ENCODE results near the gene PRIMA1. TPM values are rescaled to one million over a fixed set of nuclear protein-coding genes. Genes with fewer than 3 reads are reported as not detected.

PRIMA1 gene
- total RNA-seq, 1 donor from 2014 or later = 2.4 TPM

DNA sequence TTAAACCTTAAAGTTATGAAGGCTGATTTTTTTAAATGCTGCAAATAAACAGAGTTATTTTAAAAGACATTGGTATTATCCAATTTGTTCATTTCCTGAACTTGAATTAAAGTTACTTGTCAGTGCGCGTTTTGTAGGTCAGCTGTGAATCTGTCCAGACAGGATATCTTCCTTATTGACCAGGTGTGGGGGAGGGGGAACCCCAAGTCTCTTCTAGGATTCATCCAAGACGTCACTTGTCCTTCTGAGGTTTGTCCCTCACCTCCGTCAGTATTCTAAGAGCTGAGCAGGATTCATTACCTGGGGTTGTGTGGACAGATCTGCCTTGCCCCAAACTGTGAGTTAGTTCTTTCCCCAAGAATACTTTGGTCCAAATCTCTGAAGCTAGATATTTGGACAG, 8.8 kb upstream of the PRIMA1 start:
- TF ChIP-seq, protein P1, sequence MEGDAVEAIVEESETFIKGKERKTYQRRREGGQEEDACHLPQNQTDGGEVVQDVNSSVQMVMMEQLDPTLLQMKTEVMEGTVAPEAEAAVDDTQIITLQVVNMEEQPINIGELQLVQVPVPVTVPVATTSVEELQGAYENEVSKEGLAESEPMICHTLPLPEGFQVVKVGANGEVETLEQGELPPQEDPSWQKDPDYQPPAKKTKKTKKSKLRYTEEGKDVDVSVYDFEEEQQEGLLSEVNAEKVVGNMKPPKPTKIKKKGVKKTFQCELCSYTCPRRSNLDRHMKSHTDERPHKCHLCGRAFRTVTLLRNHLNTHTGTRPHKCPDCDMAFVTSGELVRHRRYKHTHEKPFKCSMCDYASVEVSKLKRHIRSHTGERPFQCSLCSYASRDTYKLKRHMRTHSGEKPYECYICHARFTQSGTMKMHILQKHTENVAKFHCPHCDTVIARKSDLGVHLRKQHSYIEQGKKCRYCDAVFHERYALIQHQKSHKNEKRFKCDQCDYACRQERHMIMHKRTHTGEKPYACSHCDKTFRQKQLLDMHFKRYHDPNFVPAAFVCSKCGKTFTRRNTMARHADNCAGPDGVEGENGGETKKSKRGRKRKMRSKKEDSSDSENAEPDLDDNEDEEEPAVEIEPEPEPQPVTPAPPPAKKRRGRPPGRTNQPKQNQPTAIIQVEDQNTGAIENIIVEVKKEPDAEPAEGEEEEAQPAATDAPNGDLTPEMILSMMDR (IDR thresholded peaks at IDR 0.05; ENCODE audit: partially characterized antibody, unreplicated experiment) = no peak
- no peak for DNase-seq
- H3K36me3 Mint-ChIP-seq (ENCODE audit: unreplicated experiment) = peaks cover 6% of the 10 kb centered on the region
- H3K27me3 Mint-ChIP-seq (ENCODE audit: unreplicated experiment) = peaks cover 3% of the 10 kb centered on the region
- H3K27ac Mint-ChIP-seq (ENCODE audit: unreplicated experiment) = no peak overlapping the region
- no peak overlapping the region for H3K4me3 Mint-ChIP-seq (ENCODE audit: unreplicated experiment)
- H3K9me3 Mint-ChIP-seq (ENCODE audit: unreplicated experiment) = no peaks in the 10 kb centered on the region
- H3K4me1 Mint-ChIP-seq (ENCODE audit: low read depth, unreplicated experiment) = no peaks in the 10 kb centered on the region

DNA sequence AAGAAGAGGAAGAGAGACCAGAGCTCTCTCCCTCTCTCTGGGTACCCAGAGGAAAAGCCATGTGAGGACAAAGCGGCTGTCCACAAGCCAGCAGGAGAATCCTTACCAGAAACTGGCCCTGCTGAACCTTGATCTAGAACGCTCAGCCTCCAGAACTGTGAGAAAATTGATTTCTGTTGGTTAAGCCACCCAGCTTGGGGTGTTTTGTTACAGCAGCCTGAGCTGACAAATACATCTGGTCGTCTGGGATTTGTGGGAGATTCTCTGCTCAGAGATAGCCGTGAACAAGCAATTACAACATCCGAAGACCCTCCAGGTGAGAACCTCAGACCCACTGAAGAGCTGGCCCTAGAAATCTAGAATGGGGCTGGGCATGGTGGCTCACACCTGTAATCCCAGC, 6.5 kb upstream of the PRIMA1 start:
- H3K4me1 Mint-ChIP-seq (ENCODE audit: low read depth, unreplicated experiment) = peaks cover 3% of the 10 kb centered on the region
- peaks cover 5% of the 10 kb centered on the region for H3K36me3 Mint-ChIP-seq (ENCODE audit: unreplicated experiment)
- H3K4me3 Mint-ChIP-seq (ENCODE audit: unreplicated experiment) = no peak overlapping the region
- peaks cover 5% of the 10 kb centered on the region for H3K27me3 Mint-ChIP-seq (ENCODE audit: unreplicated experiment)
- no peak overlapping the region for H3K27ac Mint-ChIP-seq (ENCODE audit: unreplicated experiment)
- no peak for DNase-seq
- H3K9me3 Mint-ChIP-seq (ENCODE audit: unreplicated experiment) = no peaks in the 10 kb centered on the region
- TF ChIP-seq, protein P1 (IDR thresholded peaks at IDR 0.05; ENCODE audit: partially characterized antibody, unreplicated experiment) = no peak

DNA sequence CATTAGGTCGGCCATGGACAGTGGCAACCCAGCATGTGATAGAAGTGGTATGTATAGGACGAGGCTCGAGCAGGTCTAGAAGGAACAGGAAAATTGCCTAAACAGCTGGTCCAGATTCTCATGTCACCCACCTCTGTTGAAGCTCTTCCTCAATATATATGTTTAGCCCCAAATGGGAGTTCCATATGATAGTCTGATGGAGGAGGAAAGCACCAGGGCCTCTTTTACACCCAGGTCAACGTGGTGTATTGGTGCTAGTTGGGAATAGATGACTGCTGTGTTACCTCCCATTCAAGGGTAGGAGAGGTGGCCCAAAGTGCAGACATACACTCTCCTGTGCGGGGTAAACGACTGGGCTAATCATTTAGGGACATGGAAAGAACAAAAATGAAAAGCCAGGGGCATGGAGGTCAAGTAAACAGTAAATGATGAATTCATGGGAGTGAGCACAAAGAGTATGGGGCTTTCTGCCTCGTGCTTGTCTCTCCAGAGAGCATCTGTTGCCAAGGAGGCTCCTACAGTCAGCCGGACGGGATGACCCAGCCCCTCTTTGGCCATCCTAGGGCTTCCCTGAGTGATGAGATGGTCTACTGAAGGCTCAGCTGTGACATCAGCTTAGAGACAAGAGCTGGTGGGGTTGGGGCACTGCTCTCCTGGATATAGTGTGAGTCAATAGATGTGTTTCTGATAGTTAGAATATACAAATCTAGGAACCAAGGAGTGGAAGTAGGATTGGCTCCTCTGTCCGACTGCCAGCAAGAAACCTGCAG, 5.5 kb upstream of the PRIMA1 start:
- no peak for DNase-seq
- Mint-ChIP-seq H3K27ac (ENCODE audit: unreplicated experiment) (no peak overlapping the region), H3K4me3 (ENCODE audit: unreplicated experiment) (no peak overlapping the region), H3K4me1 (ENCODE audit: low read depth, unreplicated experiment) (peaks cover 7% of the 10 kb centered on the region), H3K9me3 (ENCODE audit: unreplicated experiment) (no peaks in the 10 kb centered on the region), H3K27me3 (ENCODE audit: unreplicated experiment) (peaks cover 5% of the 10 kb centered on the region), H3K36me3 (ENCODE audit: unreplicated experiment) (peaks cover 5% of the 10 kb centered on the region)
- TF ChIP-seq, protein P1 (IDR thresholded peaks at IDR 0.05; ENCODE audit: partially characterized antibody, unreplicated experiment) = no peak

DNA sequence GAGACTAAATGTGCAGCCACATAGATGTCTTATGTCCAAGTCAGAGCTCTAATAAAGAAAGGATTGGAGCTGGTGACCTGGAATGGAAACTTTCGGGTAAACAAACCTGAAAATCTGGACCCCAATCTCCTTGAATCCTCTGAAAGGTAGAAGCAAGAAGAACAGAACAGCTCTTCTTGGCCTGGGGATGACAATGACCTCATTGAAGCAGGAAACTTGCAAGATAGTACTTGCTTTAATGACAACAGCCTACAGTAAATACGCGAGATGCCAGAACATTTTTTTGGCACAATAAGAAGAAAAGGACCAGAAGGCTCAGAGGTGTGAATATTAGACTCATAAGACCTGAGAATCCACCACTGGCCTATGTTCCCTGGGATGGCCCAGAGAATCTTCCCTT, 4.1 kb upstream of the PRIMA1 start:
- Mint-ChIP-seq H3K36me3 (ENCODE audit: unreplicated experiment) (peaks cover 5% of the 10 kb centered on the region), H3K27ac (ENCODE audit: unreplicated experiment) (no peak overlapping the region), H3K9me3 (ENCODE audit: unreplicated experiment) (no peaks in the 10 kb centered on the region), H3K4me1 (ENCODE audit: low read depth, unreplicated experiment) (peaks cover 11% of the 10 kb centered on the region), H3K4me3 (ENCODE audit: unreplicated experiment) (no peak overlapping the region), H3K27me3 (ENCODE audit: unreplicated experiment) (peaks cover 6% of the 10 kb centered on the region)
- TF ChIP-seq, protein P1 (IDR thresholded peaks at IDR 0.05; ENCODE audit: partially characterized antibody, unreplicated experiment) = no peak
- DNase-seq = no peak

DNA sequence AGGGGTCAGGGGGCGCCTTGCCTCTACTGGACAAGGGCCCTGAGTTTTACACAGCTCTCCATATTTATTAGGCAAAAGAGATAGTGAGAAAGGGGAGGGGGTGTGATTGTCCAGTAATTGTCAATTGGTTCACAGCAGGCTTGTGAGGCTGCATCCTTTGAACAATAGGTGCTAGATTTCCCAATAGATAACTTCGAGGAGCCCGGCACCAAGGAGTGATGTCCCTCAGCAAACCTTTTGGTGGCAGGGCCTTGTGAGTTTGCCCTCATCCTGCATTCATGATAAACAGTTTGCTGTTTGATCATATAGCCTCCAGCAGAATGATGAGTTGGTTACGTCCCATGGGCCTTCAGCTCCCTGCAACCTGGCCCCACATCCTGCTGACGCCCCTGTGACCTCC, 2.7 kb upstream of the PRIMA1 start:
- Mint-ChIP-seq H3K27ac (ENCODE audit: unreplicated experiment) (no peak overlapping the region), H3K27me3 (ENCODE audit: unreplicated experiment) (peaks cover 5% of the 10 kb centered on the region), H3K36me3 (ENCODE audit: unreplicated experiment) (peaks cover 5% of the 10 kb centered on the region), H3K4me3 (ENCODE audit: unreplicated experiment) (no peak overlapping the region), H3K4me1 (ENCODE audit: low read depth, unreplicated experiment) (peaks cover 13% of the 10 kb centered on the region), H3K9me3 (ENCODE audit: unreplicated experiment) (peaks cover 3% of the 10 kb centered on the region)
- no peak for DNase-seq
- TF ChIP-seq, protein P1 (IDR thresholded peaks at IDR 0.05; ENCODE audit: partially characterized antibody, unreplicated experiment) = no peak
